PC-9 (cell line): Measurements from ENCODE around the gene MTHFD1. TPM values are rescaled to one million over a fixed set of nuclear protein-coding genes. Genes with fewer than 3 reads are reported as not detected.

ENCODE experiments used
- BruUV-seq: library from RNA; stranded (reverse); fragments of 400-500 nt; replicated peaks from 2 replicates; lab custom pipeline; 2021; lab: Mats Ljungman, UMichigan
- CTCF ChIA-PET: fragments of 300-600 bp; sonication (Branson Sonifier 250); formaldehyde crosslinking; loops from one replicate; lab custom pipeline; 2022; ENCODE audit warnings: antibody characterized with exemption; lab: Charles Lee
- POLR2A ChIA-PET: fragments of 300-600 bp; sonication (Branson Sonifier 250); formaldehyde crosslinking; loops from one replicate; lab custom pipeline; 2022; ENCODE audit warnings: antibody characterized with exemption; ENCODE audit not compliant: unreplicated experiment; lab: Charles Lee
- DNase-seq, 2 experiments: peaks; one replicate each; pipeline versions ENCODE4 v3.0.0 to v3.0.0-alpha.2; 2015 to 2022; ENCODE audit warnings: mixed read lengths in 1 of 2
- H2AFZ ChIP-seq: fragments of 200-600 bp; sonication (generic); 2 replicates; pipeline ENCODE4 v1.8.1; 2017; ENCODE audit warnings: antibody characterized with exemption
- H3F3A ChIP-seq: fragments of 200-600 bp; sonication (generic); 2 replicates; pipeline ENCODE4 v1.8.1; 2017; ENCODE audit warnings: antibody characterized with exemption, mild to moderate bottlenecking, low read depth; ENCODE audit not compliant: insufficient read depth
- H3K27ac ChIP-seq: fragments of 200-600 bp; sonication (generic); 2 replicates; pipeline ENCODE4 v1.6.1; 2016; ENCODE audit warnings: mixed run types
- H3K27me3 ChIP-seq: fragments of 200-600 bp; sonication (generic); 2 replicates; pipeline ENCODE4 v1.6.1; 2016; ENCODE audit warnings: low read depth, mixed run types; ENCODE audit not compliant: insufficient read depth
- H3K36me3 ChIP-seq: fragments of 200-600 bp; sonication (generic); 2 replicates; pipeline ENCODE4 v1.6.1; 2016; ENCODE audit warnings: low read depth, mixed run types
- H3K4me1 ChIP-seq: fragments of 200-600 bp; sonication (generic); replicated peaks from 2 replicates; pipeline ENCODE4 v1.6.1; 2016; ENCODE audit warnings: mixed run types; ENCODE audit not compliant: insufficient read depth
- H3K4me2 ChIP-seq: fragments of 200-600 bp; sonication (generic); 2 replicates; pipeline ENCODE4 v1.6.1; 2017; ENCODE audit warnings: mixed run types
- H3K4me3 ChIP-seq: fragments of 200-600 bp; sonication (generic); 2 replicates; pipeline ENCODE4 v1.6.1; 2016; ENCODE audit warnings: mixed run types
- H3K79me2 ChIP-seq: fragments of 200-600 bp; sonication (generic); 2 replicates; pipeline ENCODE4 v1.6.1; 2017; ENCODE audit warnings: low read depth, mixed run types
- H3K9me2 ChIP-seq: fragments of 200-600 bp; sonication (generic); 2 replicates; pipeline ENCODE4 v1.8.1; 2017; ENCODE audit warnings: mild to moderate bottlenecking; ENCODE audit not compliant: insufficient read depth
- H3K9me3 ChIP-seq: fragments of 200-600 bp; sonication (generic); 2 replicates; pipeline ENCODE4 v1.8.1; 2016; ENCODE audit warnings: low read depth; ENCODE audit not compliant: insufficient read depth
- H4K20me1 ChIP-seq: fragments of 200-600 bp; sonication (generic); 2 replicates; pipeline ENCODE4 v1.8.1; 2017; ENCODE audit not compliant: insufficient read depth
- EZH2 ChIP-seq: fragments of 200-600 bp; sonication (generic); IDR thresholded peaks from 2 replicates; pipeline ENCODE4 v1.8.0; 2017; ENCODE audit warnings: antibody characterized with exemption, low read depth
- intact Hi-C: fragments of 100-400 bp; cut with micrococcal nuclease; formaldehyde crosslinking; loops from one replicate; pipeline ENCODE4 v1.10.0; 2022; ENCODE audit not compliant: unreplicated experiment
- total RNA-seq: library from RNA; stranded (reverse); gene quantifications from 2 replicates; pipeline ENCODE4 v1.2.3, GENCODE V29; 2021
- TF ChIP-seq, protein P1 (sequence below): fragments of 200-600 bp; sonication (generic); conservative IDR thresholded peaks from 2 replicates; pipeline ENCODE4 v1.6.1; 2017; ENCODE audit warnings: mixed run types, antibody characterized with exemption, mild to moderate bottlenecking, moderate library complexity

MTHFD1 gene
- total RNA-seq, 1 experiment from 2014 or later, result 161 TPM

DNA sequence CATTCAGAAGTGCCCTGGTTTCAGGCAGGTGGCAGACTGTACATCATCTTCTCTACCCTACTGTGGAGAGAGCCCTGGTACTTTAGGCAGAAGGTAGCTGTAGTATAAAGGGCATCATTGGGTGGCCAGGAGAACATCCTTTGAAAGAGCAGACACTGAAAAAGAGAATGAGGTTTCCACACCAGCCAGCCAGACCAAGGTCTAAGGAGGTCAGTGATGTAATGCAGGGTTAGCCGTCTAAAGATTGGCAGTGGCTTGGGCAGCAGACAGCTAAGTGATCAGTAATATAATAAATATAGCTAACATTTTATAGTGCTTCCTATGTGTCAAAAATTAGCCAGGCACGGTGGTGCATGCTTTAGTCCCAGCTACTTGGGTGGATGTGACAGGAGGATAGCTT is 103.5 kb downstream of the MTHFD1 start:
- Histone ChIP-seq H2AFZ (no peak overlapping the region), H4K20me1 (peaks cover 3% of the 10 kb centered on the region; the same call in 1 of the 2 replicates), H3K36me3 (peaks cover 3% of the 10 kb centered on the region; the same call in 1 of the 2 replicates), H3K4me2 (no peak overlapping the region), H3K4me1 (no peaks in the 10 kb centered on the region), H3K9me3 (no peaks in the 10 kb centered on the region), H3F3A (no peaks in the 10 kb centered on the region), H3K9me2 (no peaks in the 10 kb centered on the region), H3K79me2 (no peaks in the 10 kb centered on the region), H3K4me3 (no peak overlapping the region), H3K27me3 (no peaks in the 10 kb centered on the region), H3K27ac (no peak overlapping the region)
- BruUV-seq, result no TSS peak
- TF ChIP-seq, protein P1, sequence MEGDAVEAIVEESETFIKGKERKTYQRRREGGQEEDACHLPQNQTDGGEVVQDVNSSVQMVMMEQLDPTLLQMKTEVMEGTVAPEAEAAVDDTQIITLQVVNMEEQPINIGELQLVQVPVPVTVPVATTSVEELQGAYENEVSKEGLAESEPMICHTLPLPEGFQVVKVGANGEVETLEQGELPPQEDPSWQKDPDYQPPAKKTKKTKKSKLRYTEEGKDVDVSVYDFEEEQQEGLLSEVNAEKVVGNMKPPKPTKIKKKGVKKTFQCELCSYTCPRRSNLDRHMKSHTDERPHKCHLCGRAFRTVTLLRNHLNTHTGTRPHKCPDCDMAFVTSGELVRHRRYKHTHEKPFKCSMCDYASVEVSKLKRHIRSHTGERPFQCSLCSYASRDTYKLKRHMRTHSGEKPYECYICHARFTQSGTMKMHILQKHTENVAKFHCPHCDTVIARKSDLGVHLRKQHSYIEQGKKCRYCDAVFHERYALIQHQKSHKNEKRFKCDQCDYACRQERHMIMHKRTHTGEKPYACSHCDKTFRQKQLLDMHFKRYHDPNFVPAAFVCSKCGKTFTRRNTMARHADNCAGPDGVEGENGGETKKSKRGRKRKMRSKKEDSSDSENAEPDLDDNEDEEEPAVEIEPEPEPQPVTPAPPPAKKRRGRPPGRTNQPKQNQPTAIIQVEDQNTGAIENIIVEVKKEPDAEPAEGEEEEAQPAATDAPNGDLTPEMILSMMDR, result no peak
- TF ChIP-seq EZH2, result no peak
- intact Hi-C loops, result no loop called here
- DNase-seq, result no peak
- ChIA-PET CTCF (no interaction called here), POLR2A (no interaction called here)

DNA sequence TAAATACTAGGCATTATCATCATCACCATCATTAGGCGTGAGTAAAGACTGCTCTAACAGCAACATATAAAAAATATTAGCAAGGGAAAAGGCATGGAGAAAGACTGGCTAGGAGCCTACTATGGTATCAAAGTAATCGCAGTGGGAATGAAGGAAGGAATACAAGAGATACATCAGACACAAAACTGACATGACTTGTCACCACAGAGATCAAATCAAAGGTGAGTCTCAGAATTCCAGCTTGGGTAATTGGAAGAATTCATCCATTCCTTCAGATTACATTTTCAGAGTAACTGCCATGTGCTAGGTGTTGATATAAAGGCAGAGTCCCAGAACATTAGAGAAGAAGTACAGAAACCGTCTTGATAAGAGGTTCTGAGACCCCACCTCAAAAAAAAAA is 105.3 kb downstream of the MTHFD1 start:
- no peaks in the 10 kb centered on the region for H3K4me1 ChIP-seq
- TF ChIP-seq, protein P1, result no peak
- no peak for TF ChIP-seq EZH2
- H3K9me2 ChIP-seq, result no peaks in the 10 kb centered on the region
- H3K79me2 ChIP-seq, result no peaks in the 10 kb centered on the region
- BruUV-seq, result no TSS peak
- no peaks in the 10 kb centered on the region for H3F3A ChIP-seq
- H2AFZ ChIP-seq, result no peak overlapping the region
- CTCF ChIA-PET, result no interaction called here
- no peak overlapping the region for H3K4me3 ChIP-seq
- no peak overlapping the region for H3K27ac ChIP-seq
- H3K27me3 ChIP-seq, result no peaks in the 10 kb centered on the region
- intact Hi-C loops, result no loop called here
- H3K4me2 ChIP-seq, result no peak overlapping the region
- H4K20me1 ChIP-seq, result peaks cover 3% of the 10 kb centered on the region; the same call in 1 of the 2 replicates
- POLR2A ChIA-PET, result no interaction called here
- no peaks in the 10 kb centered on the region for H3K9me3 ChIP-seq
- H3K36me3 ChIP-seq, result 0 out of 2 replicates have a peak, but pooled peaks cover 5% of the 10 kb centered on the region
- DNase-seq, result no peak

DNA sequence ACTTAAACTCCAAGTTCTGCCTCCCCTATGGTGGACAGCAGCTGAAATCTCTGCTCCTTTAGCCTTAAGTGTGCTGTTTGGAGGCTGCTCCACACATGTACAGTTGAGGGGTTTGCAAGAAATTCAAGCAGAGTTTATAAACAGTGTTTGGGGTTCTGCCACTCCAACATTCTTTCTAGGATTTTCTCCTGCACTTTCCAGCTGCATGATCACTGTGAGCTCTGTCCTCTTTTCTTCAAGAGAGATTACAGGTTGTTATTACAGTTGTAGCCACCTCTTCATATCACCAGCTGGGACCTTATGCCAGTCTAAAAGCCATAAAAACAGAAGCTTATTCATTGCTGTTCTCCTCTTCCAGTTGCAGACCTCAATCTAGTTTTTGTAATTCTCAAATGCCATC is 107.1 kb downstream of the MTHFD1 start:
- H2AFZ ChIP-seq, result no peak overlapping the region
- DNase-seq, result no peak

More for the DNA sequence above, 107.1 kb downstream of the MTHFD1 start:
- H3K4me2 ChIP-seq, result no peak overlapping the region
- no peak overlapping the region for H3K4me3 ChIP-seq
- TF ChIP-seq, protein P1, result no peak
- no peak for TF ChIP-seq EZH2
- no TSS peak for BruUV-seq
- no peaks in the 10 kb centered on the region for H3K9me2 ChIP-seq
- 0 out of 2 replicates have a peak, but pooled peaks cover 5% of the 10 kb centered on the region for H3K36me3 ChIP-seq
- no peaks in the 10 kb centered on the region for H3K9me3 ChIP-seq
- POLR2A ChIA-PET, result interaction anchor here (0.7 kb wide), 1 partner anchor 33 kb away, joined by 3 read pairs; no protein-coding TSS in a partner anchor
- peaks cover 14% of the 10 kb centered on the region; the same call in 1 of the 2 replicates for H3K79me2 ChIP-seq
- no peaks in the 10 kb centered on the region for H3F3A ChIP-seq
- intact Hi-C loops, result no loop called here
- CTCF ChIA-PET, result no interaction called here
- no peaks in the 10 kb centered on the region for H3K27me3 ChIP-seq
- peaks cover 3% of the 10 kb centered on the region; the same call in 1 of the 2 replicates for H4K20me1 ChIP-seq
- peaks cover under 1% of the 10 kb centered on the region; the same call in 1 of the 2 replicates for H3K4me1 ChIP-seq
- H3K27ac ChIP-seq, result no peak overlapping the region
